ENCODE results near the gene FRMD4A. TPM values are rescaled to one million over a fixed set of nuclear protein-coding genes. Genes with fewer than 3 reads are reported as not detected.

The FRMD4A gene
- total RNA-seq, 1 donor from 2014 or later, result 20.2 TPM

- H3K27me3 ChIP-seq, result no peaks in the 10 kb centered on the region
- H4K20me1 ChIP-seq (ENCODE audit: low read depth), result no peaks in the 10 kb centered on the region
- TF ChIP-seq EZH2 (IDR thresholded peaks at IDR 0.05) (no peak), EZH2phosphoT487 (IDR thresholded peaks at IDR 0.05) (no peak), CTCF (IDR thresholded peaks at IDR 0.05) (no peak)
- no peak overlapping the region for H3K9ac ChIP-seq
- no peak overlapping the region for H2AFZ ChIP-seq (replicated peaks)
- Mint-ChIP-seq H3K4me1 (peaks cover 12% of the 10 kb centered on the region), H3K9me3 (peaks cover 12% of the 10 kb centered on the region), H3K36me3 (peaks cover 2% of the 10 kb centered on the region), H3K27me3 (ENCODE audit: insufficient read depth, low read depth) (peaks cover 2% of the 10 kb centered on the region), H3K27ac (peak overlapping the region; percentile 54), H3K4me3 (no peak overlapping the region)
- no peaks in the 10 kb centered on the region for H3K9me3 ChIP-seq (ENCODE audit: low read depth)
- no peak overlapping the region for H3K4me2 ChIP-seq
- no peaks in the 10 kb centered on the region for H3K79me2 ChIP-seq (ENCODE audit: low read depth)
- no peak for DNase-seq (ENCODE audit: low spot score)
- no peak overlapping the region for H3K27ac ChIP-seq
- peaks cover 3% of the 10 kb centered on the region for H3F3A ChIP-seq (ENCODE audit: low read depth)
- no peaks in the 10 kb centered on the region for H3K36me3 ChIP-seq
- H3K4me3 ChIP-seq, result no peak overlapping the region
- no peaks in the 10 kb centered on the region for H3K4me1 ChIP-seq
These were observed 179.2 kb downstream of the FRMD4A start for GRCh38 chr10:14151571-14151970.

GRCh38 chr10:14150526-14150925 is 180.2 kb downstream of the FRMD4A start:
- H3K9ac ChIP-seq, result no peak overlapping the region
- H3K4me1 ChIP-seq, result no peaks in the 10 kb centered on the region
- no peaks in the 10 kb centered on the region for H3K9me3 ChIP-seq (ENCODE audit: low read depth)
- H2AFZ ChIP-seq (replicated peaks), result no peak overlapping the region
- H3K4me3 ChIP-seq, result no peak overlapping the region
- Mint-ChIP-seq H3K9me3 (peaks cover 7% of the 10 kb centered on the region), H3K4me3 (no peak overlapping the region), H3K4me1 (peaks cover 12% of the 10 kb centered on the region), H3K27ac (peak overlapping the region; percentile 12), H3K36me3 (peaks cover 2% of the 10 kb centered on the region), H3K27me3 (ENCODE audit: insufficient read depth, low read depth) (peaks cover 2% of the 10 kb centered on the region)
- H3K36me3 ChIP-seq, result no peaks in the 10 kb centered on the region
- H3F3A ChIP-seq (ENCODE audit: low read depth), result peaks cover 3% of the 10 kb centered on the region
- TF ChIP-seq CTCF (IDR thresholded peaks at IDR 0.05) (no peak), EZH2phosphoT487 (IDR thresholded peaks at IDR 0.05) (no peak), EZH2 (IDR thresholded peaks at IDR 0.05) (no peak)
- H3K4me2 ChIP-seq, result no peak overlapping the region
- DNase-seq (ENCODE audit: low spot score), result no peak
- no peak overlapping the region for H3K27ac ChIP-seq
- H4K20me1 ChIP-seq (ENCODE audit: low read depth), result no peaks in the 10 kb centered on the region
- H3K27me3 ChIP-seq, result no peaks in the 10 kb centered on the region
- H3K79me2 ChIP-seq (ENCODE audit: low read depth), result no peaks in the 10 kb centered on the region

GRCh38 chr10:14146501-14146900 is 184.2 kb downstream of the FRMD4A start:
- peaks cover 4% of the 10 kb centered on the region for H3K4me1 Mint-ChIP-seq
- H4K20me1 ChIP-seq (ENCODE audit: low read depth), result no peaks in the 10 kb centered on the region
- peaks cover 7% of the 10 kb centered on the region for H3K4me1 ChIP-seq
- H3K27me3 ChIP-seq, result no peaks in the 10 kb centered on the region
- H3K4me3 ChIP-seq, result no peak overlapping the region
- DNase-seq (ENCODE audit: low spot score), result no peak
- no peaks in the 10 kb centered on the region for H3K79me2 ChIP-seq (ENCODE audit: low read depth)
- peaks cover 2% of the 10 kb centered on the region for H3K9me3 Mint-ChIP-seq
- no peak for TF ChIP-seq EZH2phosphoT487 (IDR thresholded peaks at IDR 0.05)
- TF ChIP-seq CTCF (IDR thresholded peaks at IDR 0.05), result no peak
- H3K27me3 Mint-ChIP-seq (ENCODE audit: insufficient read depth, low read depth), result peaks cover 5% of the 10 kb centered on the region
- H3F3A ChIP-seq (ENCODE audit: low read depth), result no peaks in the 10 kb centered on the region
- H3K27ac ChIP-seq, result no peak overlapping the region
- no peak overlapping the region for H2AFZ ChIP-seq (replicated peaks)
- no peak overlapping the region for H3K4me3 Mint-ChIP-seq
- no peak overlapping the region for H3K27ac Mint-ChIP-seq
- H3K4me2 ChIP-seq, result no peak overlapping the region
- H3K36me3 ChIP-seq, result no peaks in the 10 kb centered on the region
- H3K9me3 ChIP-seq (ENCODE audit: low read depth), result no peaks in the 10 kb centered on the region
- peaks cover 2% of the 10 kb centered on the region for H3K36me3 Mint-ChIP-seq
- no peak overlapping the region for H3K9ac ChIP-seq

Data from neural progenitor cell (in vitro differentiated cells).